ENCODE measurements around the gene RIOK2.

The RIOK2 gene

DNA sequence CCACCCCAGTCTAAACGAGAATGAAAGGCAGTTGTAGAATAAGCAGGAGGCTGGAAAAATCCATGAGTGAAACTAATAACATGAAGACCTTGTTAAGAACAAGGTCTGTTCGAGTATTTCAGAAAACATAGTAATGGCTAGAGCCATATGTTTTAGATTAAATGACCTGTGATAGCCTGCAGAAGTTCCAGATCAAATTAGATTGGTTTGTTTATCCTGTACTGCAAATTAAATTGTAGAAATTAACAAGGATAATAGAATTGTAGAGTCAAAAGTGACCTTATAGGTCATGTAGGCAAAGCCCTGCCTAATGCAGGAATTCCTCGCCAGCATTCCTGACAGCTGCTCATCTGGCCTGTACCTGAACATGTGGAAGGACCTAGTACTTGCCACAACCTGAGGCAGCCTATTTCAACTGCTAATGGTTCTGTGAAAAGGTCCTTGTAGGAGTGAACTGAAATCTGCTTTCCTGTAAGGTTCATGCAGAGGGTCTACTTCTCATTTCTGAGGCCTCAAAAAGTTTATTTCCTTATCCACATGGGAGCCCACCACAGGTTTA is 57.8 kb downstream of the RIOK2 start:
- no peak for DNase-seq (ENCODE audit: low spot score)

DNA sequence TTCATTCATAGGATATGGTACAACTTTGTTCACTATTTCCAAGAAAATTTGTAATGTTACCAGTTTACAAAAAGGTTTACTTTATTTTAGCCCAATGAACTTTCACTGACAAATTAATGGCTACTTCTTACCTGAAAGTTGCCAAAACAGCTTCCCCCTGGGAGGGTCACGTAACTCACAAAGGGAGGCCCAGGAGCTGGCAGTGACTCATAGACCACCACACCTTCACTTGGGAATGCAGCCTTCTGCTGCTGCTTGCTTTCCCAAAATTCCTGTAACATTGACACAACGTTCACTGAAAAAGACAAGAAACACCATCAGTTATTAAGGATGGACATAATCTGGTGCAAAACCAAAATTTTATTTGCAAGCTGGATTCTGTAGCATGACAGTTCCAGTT is 58.7 kb downstream of the RIOK2 start:
- DNase-seq (ENCODE audit: low spot score): no peak

DNA sequence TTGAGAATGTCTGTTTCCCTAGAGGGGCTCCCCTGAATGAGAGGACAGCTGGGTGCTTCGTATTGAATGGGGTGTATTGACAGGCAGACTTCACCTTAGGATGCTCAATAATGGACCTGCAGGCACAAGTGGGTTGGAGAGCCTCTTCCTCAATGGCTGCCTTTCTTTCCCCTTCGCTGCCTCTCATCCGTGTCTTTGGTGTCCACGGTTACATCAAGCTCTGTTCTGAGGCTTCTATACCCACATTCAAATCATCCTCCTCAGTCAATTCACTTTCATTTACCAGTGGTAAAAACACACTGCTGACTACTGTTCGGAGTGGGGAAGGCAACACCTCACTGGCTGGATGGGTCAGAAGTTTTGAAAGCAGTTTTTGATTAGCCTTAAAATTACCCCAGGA is 61.2 kb downstream of the RIOK2 start:
- no peak for DNase-seq (ENCODE audit: low spot score)

DNA sequence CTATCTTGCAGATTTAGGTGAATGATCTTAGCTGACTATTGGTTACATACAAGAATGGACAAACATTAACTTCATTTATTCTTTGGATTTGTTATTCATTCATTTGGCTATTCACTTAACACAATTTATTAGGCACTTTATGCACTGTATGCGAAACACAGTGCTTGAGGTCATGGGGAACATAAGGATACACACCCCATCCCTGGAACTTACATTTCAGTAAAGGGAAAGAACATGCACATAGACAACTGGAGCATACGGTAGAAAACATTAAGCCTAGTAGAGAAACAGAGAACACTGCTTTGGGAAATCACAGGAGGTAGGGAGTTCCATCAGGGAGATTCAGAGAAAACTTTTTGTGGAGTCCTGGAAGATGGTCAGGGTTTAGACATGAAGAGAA is 62.9 kb downstream of the RIOK2 start:
- DNase-seq (ENCODE audit: low spot score): no peak

DNA sequence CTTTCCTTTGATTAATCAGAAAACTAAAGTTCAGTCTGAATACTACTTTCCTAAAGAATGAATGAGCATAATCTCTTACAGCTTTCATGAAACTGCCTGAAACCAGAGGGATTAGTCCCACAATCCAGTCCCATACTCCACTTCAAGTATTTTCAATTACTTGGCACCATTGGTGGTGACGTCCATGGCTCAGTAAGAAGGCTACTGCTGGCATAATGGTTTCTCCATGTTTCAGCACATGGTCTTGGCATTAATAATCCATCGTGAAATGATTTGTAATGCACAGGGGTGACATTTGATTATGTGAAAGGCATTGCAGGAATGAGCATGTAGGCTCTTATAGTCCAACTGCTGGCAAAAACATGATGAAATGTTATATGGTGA is 64.0 kb downstream of the RIOK2 start:
- DNase-seq (ENCODE audit: low spot score): no peak

DNA sequence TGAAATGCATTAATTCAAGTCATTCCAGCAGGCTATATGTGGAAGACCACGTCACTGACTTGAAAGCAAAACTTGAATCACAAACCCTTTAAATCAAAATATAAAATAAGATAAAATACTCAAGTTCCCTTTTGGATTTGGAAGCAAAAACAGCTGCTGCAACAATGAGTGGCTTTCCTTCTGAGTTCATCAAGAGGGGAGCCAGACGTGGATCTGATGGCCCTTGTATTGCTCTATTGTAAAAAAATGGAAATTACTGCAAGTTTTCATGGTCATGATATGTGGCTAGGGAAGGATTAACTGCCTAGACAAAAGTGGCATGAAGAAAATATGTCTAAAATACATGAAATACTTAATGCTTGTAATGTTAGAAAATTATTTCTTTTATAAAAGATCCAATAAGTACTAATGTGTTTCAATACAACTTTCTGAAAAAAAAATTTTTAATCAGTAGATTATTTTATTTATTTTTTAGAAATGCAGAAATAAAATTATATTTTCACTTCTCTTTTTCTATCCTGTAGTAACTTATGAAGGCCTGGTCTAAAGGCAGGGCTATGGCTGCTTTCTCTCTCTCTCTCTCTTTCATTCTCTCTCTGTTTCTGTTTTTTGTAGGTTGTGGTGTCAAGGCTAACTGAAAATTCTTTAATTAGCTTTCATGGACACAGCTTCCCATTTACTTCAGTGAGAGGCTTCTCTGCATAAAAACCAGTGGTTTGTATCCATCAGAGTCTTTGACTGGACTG is 64.6 kb downstream of the RIOK2 start:
- no peak for DNase-seq (ENCODE audit: low spot score)

DNA sequence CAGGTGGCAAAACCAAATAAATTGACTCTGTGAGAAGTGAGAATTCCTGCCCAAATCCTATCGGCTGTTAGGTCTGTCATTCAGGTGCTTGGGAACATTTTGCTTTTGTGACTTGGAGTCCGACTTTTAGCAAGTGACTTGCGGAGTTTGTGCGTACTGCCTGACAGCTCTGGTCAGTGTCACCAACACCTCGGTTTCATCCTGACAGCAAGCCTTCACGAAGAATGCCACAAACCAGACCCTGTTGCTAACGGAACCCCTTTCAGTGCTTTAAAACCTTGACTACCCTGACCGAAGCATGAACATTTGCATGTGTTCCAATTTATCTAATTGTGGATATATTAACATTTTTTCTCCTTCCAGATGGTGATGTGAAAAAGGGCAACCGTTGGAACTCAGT is 67.1 kb downstream of the RIOK2 start:
- DNase-seq (ENCODE audit: low spot score): no peak

DNA sequence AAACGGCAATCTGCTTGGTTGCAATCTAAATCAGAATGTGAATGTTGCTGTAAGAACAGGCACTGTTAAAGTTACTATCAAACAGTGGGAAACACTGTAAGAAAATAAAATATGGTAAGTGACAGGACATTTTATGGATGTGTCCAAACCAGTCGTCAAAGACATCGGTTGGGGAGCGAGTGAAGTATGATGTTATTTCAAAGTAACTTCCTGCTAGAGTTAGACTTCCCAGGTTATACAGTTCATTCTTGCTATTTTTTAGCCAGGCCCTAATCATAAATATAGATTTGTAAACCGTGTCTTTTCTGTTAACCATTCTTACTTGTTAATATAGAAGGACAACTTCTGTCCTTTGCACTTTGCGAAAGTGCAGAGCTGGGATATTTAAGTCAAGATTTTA is 70.8 kb downstream of the RIOK2 start:
- DNase-seq (ENCODE audit: low spot score): no peak

DNA sequence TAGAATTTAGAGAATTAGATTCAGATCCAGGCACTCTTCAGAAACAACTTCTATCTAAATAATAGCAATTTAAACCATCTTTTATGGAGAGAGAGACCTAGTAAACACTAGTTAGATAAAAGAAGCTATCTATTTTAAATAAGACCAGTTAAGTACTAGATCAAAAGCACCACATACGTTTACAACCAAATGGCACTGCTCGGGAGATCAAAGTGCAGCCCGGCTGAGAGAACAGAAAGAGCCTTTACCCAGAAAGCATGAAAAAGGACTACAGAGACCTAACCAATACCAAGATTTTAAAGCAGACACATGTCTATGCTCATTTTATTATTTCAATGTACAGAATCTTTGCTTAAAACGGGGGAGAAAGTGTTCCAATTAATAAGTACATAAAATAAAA is 71.4 kb downstream of the RIOK2 start:
- no peak for DNase-seq (ENCODE audit: low spot score)

DNA sequence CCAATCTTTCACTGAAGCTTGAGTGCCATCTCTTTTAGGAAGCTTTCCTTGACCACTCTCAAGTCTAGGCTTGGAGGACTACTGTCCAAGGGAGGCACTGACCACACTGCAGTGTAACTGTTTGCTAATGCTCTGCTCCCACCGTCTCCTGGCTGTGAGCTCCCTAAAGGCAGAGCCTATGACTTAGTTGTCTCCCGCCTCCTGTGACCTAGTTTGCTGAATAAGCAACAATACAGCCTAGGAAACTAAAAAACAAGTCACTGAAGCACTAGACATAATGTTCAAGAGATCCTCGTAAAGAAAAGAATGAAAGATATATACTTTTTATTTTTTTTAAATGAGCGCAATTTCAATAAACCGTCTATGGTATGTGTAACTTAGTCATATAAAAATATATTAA is 72.0 kb downstream of the RIOK2 start:
- DNase-seq (ENCODE audit: low spot score): no peak
